ENCODE data around the gene EPHA6.

Gene EPHA6

GRCh38 chr3:97670952-97671351, 856.6 kb downstream of the EPHA6 start:
- no peak for DNase-seq (ENCODE audit: low read depth)
- H3K4me3 ChIP-seq (replicated peaks; ENCODE audit: low read depth, low read length), result no peak overlapping the region
- no peak for TF ChIP-seq CTCF (IDR thresholded peaks at IDR 0.05; ENCODE audit: low read length, missing control alignments)

GRCh38 chr3:97673357-97673997, 859.1 kb downstream of the EPHA6 start:
- TF ChIP-seq CTCF (IDR thresholded peaks at IDR 0.05; ENCODE audit: low read length, missing control alignments), result no peak
- DNase-seq (ENCODE audit: low read depth), result no peak
- H3K4me3 ChIP-seq (replicated peaks; ENCODE audit: low read depth, low read length), result no peak overlapping the region

GRCh38 chr3:97674461-97674860, 860.1 kb downstream of the EPHA6 start:
- no peak for TF ChIP-seq CTCF (IDR thresholded peaks at IDR 0.05; ENCODE audit: low read length, missing control alignments)
- no peak for DNase-seq (ENCODE audit: low read depth)
- H3K4me3 ChIP-seq (replicated peaks; ENCODE audit: low read depth, low read length), result no peak overlapping the region

GRCh38 chr3:97680210-97680609, 865.8 kb downstream of the EPHA6 start:
- no peak for TF ChIP-seq CTCF (IDR thresholded peaks at IDR 0.05; ENCODE audit: low read length, missing control alignments)
- no peak for DNase-seq (ENCODE audit: low read depth)
- no peak overlapping the region for H3K4me3 ChIP-seq (replicated peaks; ENCODE audit: low read depth, low read length)

- no peak for TF ChIP-seq CTCF (IDR thresholded peaks at IDR 0.05; ENCODE audit: low read length, missing control alignments)
- DNase-seq (ENCODE audit: low read depth), result no peak
- H3K4me3 ChIP-seq (replicated peaks; ENCODE audit: low read depth, low read length), result no peak overlapping the region
Observed at GRCh38 chr3:97680696-97681095, 866.3 kb downstream of the EPHA6 start.

GRCh38 chr3:97684490-97684889, 870.1 kb downstream of the EPHA6 start:
- no peak for TF ChIP-seq CTCF (IDR thresholded peaks at IDR 0.05; ENCODE audit: low read length, missing control alignments)
- DNase-seq (ENCODE audit: low read depth), result no peak
- H3K4me3 ChIP-seq (replicated peaks; ENCODE audit: low read depth, low read length), result no peak overlapping the region

- TF ChIP-seq CTCF (IDR thresholded peaks at IDR 0.05; ENCODE audit: low read length, missing control alignments), result no peak
- DNase-seq (ENCODE audit: low read depth), result no peak
- no peak overlapping the region for H3K4me3 ChIP-seq (replicated peaks; ENCODE audit: low read depth, low read length)
Observed at GRCh38 chr3:97686258-97686657, 871.9 kb downstream of the EPHA6 start.

All from fibroblast of pulmonary artery (primary cell).